Epithelial cell of esophagus (primary cell): Measurements from ENCODE around the gene EFCAB6.

Source experiments
- DNase-seq: peaks from one replicate; pipeline ENCODE4 v3.0.0; 2010; ENCODE audit warnings: low read depth
- H3K4me3 ChIP-seq: 2 replicates; pipeline ENCODE4 v1.5.1; 2011; ENCODE audit warnings: mild to moderate bottlenecking, low read length, control low read depth
- CTCF ChIP-seq: IDR thresholded peaks from 2 replicates; pipeline ENCODE4 v1.5.1; 2011; ENCODE audit warnings: low read depth, mild to moderate bottlenecking, low read length, control low read depth, inconsistent platforms; ENCODE audit not compliant: insufficient read depth; ENCODE audit errors: missing control alignments

EFCAB6 gene

GRCh38 chr22:43698403-43698802 is 113.7 kb downstream of the EFCAB6 start:
- H3K4me3 ChIP-seq = no peak overlapping the region
- no peak for TF ChIP-seq CTCF
- DNase-seq = peak; percentile 23

GRCh38 chr22:43697894-43698293 is 114.2 kb downstream of the EFCAB6 start:
- TF ChIP-seq CTCF = no peak
- H3K4me3 ChIP-seq = no peak overlapping the region
- DNase-seq = no peak

GRCh38 chr22:43693249-43693648 is 118.9 kb downstream of the EFCAB6 start:
- DNase-seq = no peak
- TF ChIP-seq CTCF = no peak
- H3K4me3 ChIP-seq = no peak overlapping the region

- no peak for DNase-seq
- no peak for TF ChIP-seq CTCF
- no peak overlapping the region for H3K4me3 ChIP-seq
Observed at GRCh38 chr22:43689356-43689755, 122.7 kb downstream of the EFCAB6 start.

DNA sequence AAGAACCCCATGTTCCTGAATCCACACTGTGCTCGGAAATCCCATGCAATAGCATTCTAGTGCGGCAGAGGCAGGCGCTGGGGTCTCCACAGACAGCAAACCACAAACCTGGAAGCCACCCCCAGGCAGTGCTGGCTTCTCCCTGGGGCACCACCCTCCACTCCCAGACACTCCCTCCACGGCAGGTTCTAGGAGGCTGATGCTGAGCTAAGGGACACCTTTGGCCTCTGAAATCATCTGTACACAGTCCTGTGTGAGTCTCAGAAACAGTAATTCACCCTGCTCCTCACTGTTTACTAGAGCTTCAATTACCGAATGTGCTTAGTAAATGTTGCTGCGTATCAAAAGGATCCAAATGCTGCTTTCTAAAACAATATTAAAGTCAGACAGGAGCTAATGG is 129.3 kb downstream of the EFCAB6 start:
- TF ChIP-seq CTCF = no peak
- no peak overlapping the region for H3K4me3 ChIP-seq
- DNase-seq = no peak

DNA sequence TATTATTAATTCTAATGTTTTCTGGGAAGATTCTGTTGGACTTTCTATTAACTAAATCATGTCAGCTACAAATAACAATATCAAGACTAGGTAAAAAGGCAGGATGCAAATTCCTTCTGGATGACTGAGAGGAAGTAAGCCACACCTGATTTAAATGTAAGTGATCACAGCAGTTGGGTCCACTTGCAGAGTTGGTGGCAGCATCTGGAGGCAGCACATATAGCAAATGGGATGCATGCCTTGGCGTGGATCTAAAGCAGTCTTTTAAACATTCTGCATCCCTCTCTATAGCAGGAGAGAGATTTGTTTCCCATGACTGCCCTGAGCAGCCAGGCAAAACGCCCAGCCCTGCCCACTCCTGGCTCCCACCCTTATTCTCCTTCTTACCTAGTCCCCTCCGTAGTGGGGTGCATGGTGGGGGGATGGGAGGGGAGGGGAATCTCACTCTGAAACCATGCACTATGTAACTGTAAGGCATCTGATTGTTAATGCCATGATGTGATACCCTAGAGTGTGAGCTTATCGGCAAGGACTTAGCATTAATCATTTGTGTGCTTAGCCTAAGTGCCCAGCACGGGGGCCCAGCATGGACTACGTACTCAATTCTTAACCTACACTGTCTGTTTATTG is 130.3 kb downstream of the EFCAB6 start:
- TF ChIP-seq CTCF = no peak
- no peak overlapping the region for H3K4me3 ChIP-seq
- peak; percentile 40 for DNase-seq

DNA sequence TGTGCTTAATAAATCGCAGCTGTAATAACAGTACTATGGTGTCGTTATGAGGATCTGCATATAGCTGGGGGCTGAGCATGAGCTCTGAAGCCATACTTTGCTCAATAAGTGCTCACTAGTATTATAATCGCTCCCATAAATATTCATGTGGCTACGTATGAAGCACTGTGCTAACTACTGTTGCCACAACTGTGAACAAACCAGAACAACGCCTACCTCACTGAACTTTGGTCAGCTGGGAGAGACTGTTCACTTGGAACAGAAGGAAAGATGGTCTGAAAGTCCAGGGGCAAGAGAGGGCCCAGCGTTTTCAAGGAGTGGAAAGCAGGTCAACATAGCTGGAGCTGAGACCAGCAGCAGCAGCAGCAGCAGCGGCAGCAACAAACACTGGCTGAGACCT is 141.6 kb downstream of the EFCAB6 start:
- TF ChIP-seq CTCF = no peak
- DNase-seq = no peak
- no peak overlapping the region for H3K4me3 ChIP-seq
